GM12878 (cell line): Measurements from ENCODE around the gene PSMD8. TPM values are rescaled to one million over a fixed set of nuclear protein-coding genes. Genes with fewer than 3 reads are reported as not detected.

ENCODE experiments used
- ATAC-seq: fragments of 200-7000 bp; cut with Tn5 transposase; 3 replicates; pipeline ENCODE4 v1.9.1; 2020; ENCODE audit warnings: mild to moderate bottlenecking, moderate library complexity
- BruUV-seq: library from RNA; stranded (reverse); fragments of 400-500 nt; replicated peaks from 2 replicates; lab custom pipeline; 2021; lab: Mats Ljungman, UMichigan
- CTCF ChIA-PET: fragments of 300-600 bp; sonication (Branson Sonifier 250); formaldehyde crosslinking; extraction: SDS; loops from one replicate; lab custom pipeline; 2021; ENCODE audit warnings: inconsistent platforms; lab: Yijun Ruan, JAX
- POLR2A ChIA-PET: fragments of 350-600 bp; formaldehyde crosslinking; extraction: SDS; loops from one replicate; lab custom pipeline; 2021; ENCODE audit warnings: inconsistent platforms; lab: Charles Lee
- RAD21 ChIA-PET: fragments of 300-600 bp; sonication (Branson Sonifier 250); formaldehyde crosslinking; loops from one replicate; lab custom pipeline; 2023; ENCODE audit warnings: antibody characterized with exemption; ENCODE audit not compliant: unreplicated experiment; lab: Charles Lee
- SMC1A ChIA-PET: fragments of 300-600 bp; sonication (Branson Sonifier 250); formaldehyde crosslinking; loops from one replicate; lab custom pipeline; 2023; ENCODE audit not compliant: unreplicated experiment, uncharacterized antibody; lab: Charles Lee
- DNase-seq: peaks from one replicate; pipeline ENCODE4 v3.0.0-alpha.2; 2011; ENCODE audit warnings: low read depth, low spot score
- FAIRE-seq: peaks from 3 replicates; lab custom pipeline; 2011; peaks lifted over from hg19 to GRCh38; lab: Jason Lieb, UNC
- H2AFZ ChIP-seq: 2 replicates; pipeline ENCODE4 v1.6.0; 2011; ENCODE audit warnings: low read depth, low read length, control low read depth; ENCODE audit not compliant: control insufficient read depth
- H3K27ac ChIP-seq: 2 replicates; pipeline ENCODE4 v1.5.1; 2011; ENCODE audit warnings: control low read depth; ENCODE audit not compliant: control insufficient read depth, insufficient read depth
- H3K27me3 ChIP-seq, 2 experiments: replicated peaks in 1 of 2; 2 replicates each; pipeline versions ENCODE4 v1.6.0 to v1.6.1; 2011; ENCODE audit warnings: low read length in 1 of 2; ENCODE audit not compliant: control insufficient read depth in 2 of 2, insufficient read depth in 2 of 2
- H3K36me3 ChIP-seq, 2 experiments: 2 replicates each; pipeline ENCODE4 v1.5.1; 2011; ENCODE audit warnings: low read length in 1 of 2; ENCODE audit not compliant: control insufficient read depth in 2 of 2, insufficient read depth in 2 of 2
- H3K4me1 ChIP-seq: 2 replicates; pipeline ENCODE4 v1.6.1; 2011; ENCODE audit warnings: mild to moderate bottlenecking, low read length, moderate library complexity, mixed read lengths; ENCODE audit not compliant: control insufficient read depth, insufficient read depth
- H3K4me2 ChIP-seq: 2 replicates; pipeline ENCODE4 v1.6.0; 2011; ENCODE audit warnings: control low read depth; ENCODE audit not compliant: control insufficient read depth, insufficient read depth
- H3K4me3 ChIP-seq: fragments of 200-600 bp; sonication (generic); 2 replicates; pipeline ENCODE4 v1.5.1; 2016
- H3K79me2 ChIP-seq: 2 replicates; pipeline ENCODE4 v1.6.0; 2011; ENCODE audit warnings: low read length; ENCODE audit not compliant: control insufficient read depth, insufficient read depth
- H3K9ac ChIP-seq: 2 replicates; pipeline ENCODE4 v1.8.0; 2011; ENCODE audit warnings: low read length, control low read depth, mixed read lengths; ENCODE audit not compliant: control insufficient read depth, insufficient read depth
- H3K9me3 ChIP-seq: replicated peaks from 3 replicates; pipeline ENCODE4 v1.5.1; 2011; ENCODE audit warnings: mild to moderate bottlenecking, low read length; ENCODE audit not compliant: control insufficient read depth, insufficient read depth
- H4K20me1 ChIP-seq: 2 replicates; pipeline ENCODE4 v1.6.0; 2011; ENCODE audit not compliant: control insufficient read depth, insufficient read depth
- CREM ChIP-seq: IDR thresholded peaks from 2 replicates; pipeline ENCODE4 v1.6.1; 2014; ENCODE audit warnings: antibody characterized with exemption, low read depth
- HDAC2 ChIP-seq: fragments of 200-600 bp; sonication (generic); IDR thresholded peaks from 2 replicates; pipeline ENCODE4 v1.6.1; 2017
- MXI1 ChIP-seq: fragments of 150-350 bp; IDR thresholded peaks from 2 replicates; pipeline ENCODE4 v1.6.1; 2011; ENCODE audit warnings: low read depth, mild to moderate bottlenecking, inconsistent platforms, low read length, improper control_type of control experiment
- POLR2A ChIP-seq: IDR thresholded peaks from 2 replicates; pipeline ENCODE4 v1.6.1; 2011; ENCODE audit warnings: low read depth, mild to moderate bottlenecking, low read length
- RUNX3 ChIP-seq: IDR thresholded peaks from 2 replicates; pipeline ENCODE4 v1.6.1; 2012; ENCODE audit warnings: low read length, inconsistent platforms
- ZNF592 ChIP-seq: fragments of 450-650 bp; IDR thresholded peaks from 2 replicates; pipeline ENCODE4 v1.6.1; 2017; ENCODE audit warnings: mild to moderate bottlenecking, moderate library complexity
- WGBS: methylation state at CpG from one replicate; pipeline ENCODE4 v1.1.6; 2016; ENCODE audit warnings: low lambda C conversion rate; ENCODE audit not compliant: insufficient replicate concordance, insufficient coverage; ENCODE audit errors: missing lambda C conversion rate; 5-methylcytosine and 5-hydroxymethylcytosine counted together
- in situ Hi-C: fragments of 300-500 bp; cut with MboI; formaldehyde crosslinking; loops from 9 replicates; pipeline ENCODE4 v1.14.3; 2018; ENCODE audit warnings: mixed read lengths
- intact Hi-C: fragments of 100-400 bp; cut with micrococcal nuclease; formaldehyde crosslinking; loops from one replicate; pipeline ENCODE4 v1.14.2; 2022; ENCODE audit not compliant: unreplicated experiment
- polyA plus RNA-seq, 11 experiments: library from polyadenylated mRNA; depleted of rRNA in 4 of 11; unstranded in 6 of 11; stranded (reverse) in 5 of 11; fragments of >200 nt; fragmentation: Nextera tagmentation in 4 of 11; fragmentation: Illumina TruSeq in 1 of 11; extraction: Ambion mirVana in 4 of 11; extraction: Trizol in 1 of 11; gene quantifications; 1 replicate in 1 of 11; 2 replicates in 10 of 11; pipeline versions ENCODE4 v1.2.1 to v1.2.3, GENCODE V29; 2011 to 2016; ENCODE audit warnings: inconsistent platforms in 2 of 11, missing spikeins in 2 of 11, low read depth in 1 of 11
- total RNA-seq, 4 experiments: library from RNA; depleted of rRNA in 3 of 4; stranded (reverse); fragments of >200 nt in 3 of 4; fragmentation: Illumina TruSeq in 1 of 4; extraction: Trizol in 1 of 4; gene quantifications; 2 replicates each; pipeline versions ENCODE4 v1.2.1 to v1.2.3, GENCODE V29; 2013 to 2021

Gene PSMD8
- total and polyA plus RNA-seq, 10 of the 15 experiments (the other 5 are each of a cell fraction or from before 2014, with no cell fraction given), result 81.2 to 409 (median 268) TPM

- in situ Hi-C loops, result no loop called here
- peaks cover 12% of the 10 kb centered on the region for H3K4me1 ChIP-seq
- H3K9me3 ChIP-seq, result no peaks in the 10 kb centered on the region
- BruUV-seq, result no TSS peak
- H3K27ac ChIP-seq, result no peak within 1 kb of the TSS
- ChIA-PET POLR2A (interaction anchor here (0.6 to 0.7 kb wide), 2 partner anchors 12 to 300 kb away, joined by 3 to 6 read pairs; no protein-coding TSS in a partner anchor), SMC1A (interaction anchor here (0.9 to 2.2 kb wide), 3 partner anchors 10 to 15 kb away, joined by 3 to 6 read pairs (median 5); partner anchors contain the start of gene FAM98C), RAD21 (interaction anchor here (1.2 to 1.8 kb wide), 3 partner anchors 14 to 53 kb away, joined by 3 to 6 read pairs (median 5); partner anchors contain the start of genes CATSPERG, FAM98C and PSMD8), CTCF (interaction anchor here (1.1 to 2.4 kb wide), 4 partner anchors 14 to 542 kb away, joined by 3 to 14 read pairs (median 4); partner anchors contain the start of genes FAM98C, MRPS12, PSMD8 and SARS2)
- FAIRE-seq (no peak), ATAC-seq (peak; percentile 6), DNase-seq (no peak)
- peaks cover under 1 to 2% of the 10 kb centered on the region in 2 experiments; a peak in 3 of 4 replicates for H3K36me3 ChIP-seq
- peak within 1 kb of the TSS; percentile 84 for H3K4me2 ChIP-seq
- no peaks in the 10 kb centered on the region; the same call in 1 of the 2 replicates for H4K20me1 ChIP-seq
- no peaks in the 10 kb centered on the region for H3K79me2 ChIP-seq
- no peak within 1 kb of the TSS for H2AFZ ChIP-seq
- H3K4me3 ChIP-seq, result peak within 1 kb of the TSS; percentile 69
- intact Hi-C loops, result loop anchor here (5.0 kb wide), 1 partner anchor 156 kb away; no protein-coding TSS in a partner anchor
- no peak within 1 kb of the TSS for H3K9ac ChIP-seq
- no peak for TF ChIP-seq RUNX3
- peak; percentile 14; the same call in 1 of the 2 replicates for TF ChIP-seq POLR2A
- no peak for TF ChIP-seq HDAC2
- no peak for TF ChIP-seq MXI1
- TF ChIP-seq ZNF592, result no peak
- no peak for TF ChIP-seq CREM
- TF ChIP-seq, all 136 proteins: peak for 1
- WGBS, result 0% methylated on average over 15 of the region's 46 CpGs
- no peaks in the 10 kb centered on the region; a peak in 1 of 4 replicates for H3K27me3 ChIP-seq
Observed at GRCh38 chr19:38388349-38389100, 14.2 kb downstream of the PSMD8 start, which contains the start of gene SPRED3. Gene SPRED3, plus strand, starts transcription at chr19:38388697. Its CDS starts 1,606 bp downstream, at chr19:38390303.
